HepG2 (cell line): ENCODE data around the gene SCFD1. TPM values are rescaled to one million over a fixed set of nuclear protein-coding genes. Genes with fewer than 3 reads are reported as not detected.

Experiments used
- ATAC-seq: fragments of 200-7000 bp; cut with Tn5 transposase; 3 replicates; pipeline ENCODE4 v1.9.1; 2020; ENCODE audit warnings: mild to moderate bottlenecking, moderate library complexity
- BruUV-seq: library from RNA; stranded (reverse); fragments of 400-500 nt; replicated peaks from 2 replicates; lab custom pipeline; 2021; lab: Mats Ljungman, UMichigan
- CTCF ChIA-PET: fragments of 300-600 bp; formaldehyde crosslinking; extraction: SDS; loops from one replicate; lab custom pipeline; 2021; ENCODE audit warnings: low total read pairs, inconsistent platforms, low intra/inter-chr PET ratio; lab: Yijun Ruan, JAX
- POLR2A ChIA-PET: fragments of 350-600 bp; sonication (Branson Sonifier 250); formaldehyde crosslinking; loops from one replicate; lab custom pipeline; 2020; ENCODE audit warnings: antibody characterized with exemption, inconsistent platforms; lab: Yijun Ruan, JAX
- DNase-seq: peaks from one replicate; pipeline ENCODE4 v3.0.0-alpha.2; 2015; ENCODE audit warnings: low spot score
- FAIRE-seq: peaks from 3 replicates; lab custom pipeline; 2011; peaks lifted over from hg19 to GRCh38; lab: Jason Lieb, UNC
- H2AFZ ChIP-seq: one replicate; pipeline ENCODE4 v1.6.1; 2011; ENCODE audit warnings: low read length, inconsistent platforms
- H3K27ac ChIP-seq: fragments of 300-600 bp; 3 replicates; pipeline ENCODE4 v1.8.0; 2011; ENCODE audit warnings: mixed run types, mild to moderate bottlenecking, mixed read lengths, low read length, inconsistent platforms; ENCODE audit not compliant: insufficient read depth; ENCODE audit errors: extremely low read length
- H3K27me3 ChIP-seq, 2 experiments: fragments of 200-600 bp in 1 of 2; 2 replicates in 1 of 2; 3 replicates in 1 of 2; pipeline versions ENCODE4 v1.6.0 to v1.8.0; 2011; ENCODE audit warnings: low read length in 2 of 2, mild to moderate bottlenecking in 2 of 2, moderate library complexity in 2 of 2, inconsistent platforms in 1 of 2; ENCODE audit not compliant: insufficient read depth in 2 of 2, control insufficient read depth in 1 of 2
- H3K36me3 ChIP-seq, 2 experiments: fragments of 200-600 bp in 1 of 2; replicated peaks in 1 of 2; 2 replicates in 1 of 2; 3 replicates in 1 of 2; pipeline versions ENCODE4 v1.5.1 to v1.8.0; 2011; ENCODE audit warnings: low read length in 2 of 2, inconsistent platforms in 1 of 2; ENCODE audit not compliant: insufficient read depth in 2 of 2, control insufficient read depth in 1 of 2
- H3K4me1 ChIP-seq: 2 replicates; pipeline ENCODE4 v1.5.1; 2012; ENCODE audit warnings: low read length, inconsistent platforms; ENCODE audit not compliant: insufficient read depth
- H3K4me2 ChIP-seq: 2 replicates; pipeline ENCODE4 v1.6.0; 2011; ENCODE audit warnings: low read depth, low read length, inconsistent platforms
- H3K4me3 ChIP-seq, 3 experiments: fragments of 200-600 bp in 1 of 3; sonication (generic), shearing (Covaris generic) in 1 of 3; replicated peaks in 1 of 3; 2 replicates each; pipeline ENCODE4 v1.5.1; 2011 to 2016; ENCODE audit warnings: low read length in 3 of 3, inconsistent platforms in 2 of 3, low read depth in 2 of 3, mild to moderate bottlenecking in 2 of 3, control low read depth in 1 of 3, mixed read lengths in 1 of 3; ENCODE audit not compliant: insufficient read depth in 1 of 3
- H3K79me2 ChIP-seq: one replicate; pipeline ENCODE4 v1.6.1; 2011; ENCODE audit warnings: low read length, inconsistent platforms; ENCODE audit not compliant: insufficient read depth
- H3K9ac ChIP-seq: 2 replicates; pipeline ENCODE4 v1.6.0; 2011; ENCODE audit warnings: mild to moderate bottlenecking, low read depth, low read length, inconsistent platforms; ENCODE audit not compliant: insufficient read depth
- H3K9me3 ChIP-seq: 2 replicates; pipeline ENCODE4 v1.5.1; 2012; ENCODE audit warnings: mild to moderate bottlenecking, low read length
- H4K20me1 ChIP-seq: 2 replicates; pipeline ENCODE4 v1.6.0; 2011; ENCODE audit warnings: inconsistent platforms, mild to moderate bottlenecking, low read length, moderate library complexity; ENCODE audit not compliant: insufficient read depth
- NCOA2 ChIP-seq: sonication (generic); formaldehyde crosslinking; IDR thresholded peaks from 2 replicates; pipeline ENCODE4 v1.8.0; 2022; ENCODE audit warnings: inconsistent platforms
- RBM22 ChIP-seq: fragments of 200-400 bp; formaldehyde crosslinking; optimal IDR thresholded peaks from 2 replicates; pipeline ENCODE3; 2017; ENCODE audit warnings: mild to moderate bottlenecking, low read length, moderate library complexity
- ZNF841 ChIP-seq: sonication (generic); formaldehyde crosslinking; IDR thresholded peaks from 2 replicates; pipeline ENCODE4 v1.8.1; 2023; ENCODE audit warnings: missing genetic modification reagents, borderline replicate concordance
- WGBS: methylation state at CpG from one replicate; pipeline ENCODE4 v1.1.6; 2017; ENCODE audit warnings: low lambda C conversion rate; 5-methylcytosine and 5-hydroxymethylcytosine counted together
- in situ Hi-C: cut with HindIII; loops from 2 replicates; pipeline ENCODE4 v1.10.0; 2017; ENCODE audit warnings: low pct_unique_long_range_greater_than_20kb; ENCODE audit not compliant: extremely low pct_ligation_motif_present
- intact Hi-C: fragments of 100-400 bp; cut with micrococcal nuclease; formaldehyde crosslinking; loops from one replicate; pipeline ENCODE4 v1.10.0; 2022; ENCODE audit not compliant: unreplicated experiment
- polyA plus RNA-seq, 8 experiments: library from polyadenylated mRNA; depleted of rRNA in 3 of 8; stranded (reverse) in 7 of 8; unstranded in 1 of 8; fragments of >200 nt; fragmentation: Illumina TruSeq in 4 of 8; extraction: Trizol in 4 of 8; gene quantifications; 2 replicates each; pipeline versions ENCODE4 v1.2.1 to v1.2.3, GENCODE V29; 2011 to 2016; ENCODE audit warnings: low read depth in 4 of 8, missing spikeins in 1 of 8, mixed read lengths in 1 of 8; ENCODE audit not compliant: insufficient read depth in 1 of 8
- total RNA-seq, 5 experiments: library from RNA; depleted of rRNA; stranded (reverse); fragments of >200 nt; fragmentation: Illumina TruSeq; extraction: Trizol; gene quantifications; 2 replicates each; pipeline ENCODE4 v1.2.3, GENCODE V29; 2016; ENCODE audit warnings: low read depth in 1 of 5
- TF ChIP-seq, protein P1 (sequence below): conservative IDR thresholded peaks from 2 replicates; pipeline ENCODE4 v1.6.1; 2018; ENCODE audit warnings: missing genetic modification reagents

The SCFD1 gene
- total and polyA plus RNA-seq, 2 of the 13 experiments (the other 11 are each of a cell fraction or from before 2014, with no cell fraction given) = 235 to 256 TPM

DNA sequence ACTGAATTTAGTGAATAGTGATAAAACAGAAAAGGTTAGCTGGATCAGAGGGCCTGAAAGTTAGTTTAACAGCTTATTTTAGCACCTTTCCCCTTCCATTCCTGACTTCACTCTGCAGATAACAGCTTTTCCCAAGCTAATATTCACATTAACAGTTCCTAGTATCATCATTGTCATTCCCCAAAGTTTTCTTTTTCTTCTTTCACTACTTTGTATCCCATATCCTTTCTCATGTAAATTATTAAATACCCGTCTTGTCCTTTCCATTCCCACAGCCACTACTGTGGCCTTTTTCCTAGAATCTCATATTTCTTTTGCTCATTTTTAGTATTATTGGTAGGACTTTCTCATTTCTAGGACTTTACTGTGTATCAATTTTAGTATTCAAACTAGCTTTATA is 70.5 kb downstream of the SCFD1 start:
- no peak overlapping the region for H2AFZ ChIP-seq
- no peaks in the 10 kb centered on the region for H3K27me3 ChIP-seq
- no peaks in the 10 kb centered on the region for H3K9me3 ChIP-seq
- no peak overlapping the region for H3K4me3 ChIP-seq
- no peak for DNase-seq
- peaks cover 21% of the 10 kb centered on the region for H3K4me1 ChIP-seq
- H3K36me3 ChIP-seq = peaks cover 19 to 32% of the 10 kb centered on the region in 2 experiments
- H3K79me2 ChIP-seq = peaks cover 18% of the 10 kb centered on the region
- CTCF ChIA-PET = no interaction called here
- no peak overlapping the region for H3K27ac ChIP-seq
- in situ Hi-C loops = no loop called here
- 93% methylated on average over 1 of the region's 1 CpG for WGBS
- H4K20me1 ChIP-seq = no peaks in the 10 kb centered on the region
- POLR2A ChIA-PET = no interaction called here
- no peak overlapping the region for H3K9ac ChIP-seq
- H3K4me2 ChIP-seq = no peak overlapping the region
- no TSS peak for BruUV-seq
- intact Hi-C loops = loop anchor here (5.0 kb wide), 2 partner anchors 35 to 70 kb away; partner anchors contain the start of gene SCFD1
- TF ChIP-seq, protein P1, sequence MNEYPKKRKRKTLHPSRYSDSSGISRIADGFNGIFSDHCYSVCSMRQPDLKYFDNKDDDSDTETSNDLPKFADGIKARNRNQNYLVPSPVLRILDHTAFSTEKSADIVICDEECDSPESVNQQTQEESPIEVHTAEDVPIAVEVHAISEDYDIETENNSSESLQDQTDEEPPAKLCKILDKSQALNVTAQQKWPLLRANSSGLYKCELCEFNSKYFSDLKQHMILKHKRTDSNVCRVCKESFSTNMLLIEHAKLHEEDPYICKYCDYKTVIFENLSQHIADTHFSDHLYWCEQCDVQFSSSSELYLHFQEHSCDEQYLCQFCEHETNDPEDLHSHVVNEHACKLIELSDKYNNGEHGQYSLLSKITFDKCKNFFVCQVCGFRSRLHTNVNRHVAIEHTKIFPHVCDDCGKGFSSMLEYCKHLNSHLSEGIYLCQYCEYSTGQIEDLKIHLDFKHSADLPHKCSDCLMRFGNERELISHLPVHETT (CRISPR knock-in tag) = no peak
- 0 out of 2 replicates have a peak, but pooled peaks have one; percentile 20 for TF ChIP-seq ZNF841 (CRISPR knock-in tag)
- ATAC-seq = no peak
- FAIRE-seq = no peak

DNA sequence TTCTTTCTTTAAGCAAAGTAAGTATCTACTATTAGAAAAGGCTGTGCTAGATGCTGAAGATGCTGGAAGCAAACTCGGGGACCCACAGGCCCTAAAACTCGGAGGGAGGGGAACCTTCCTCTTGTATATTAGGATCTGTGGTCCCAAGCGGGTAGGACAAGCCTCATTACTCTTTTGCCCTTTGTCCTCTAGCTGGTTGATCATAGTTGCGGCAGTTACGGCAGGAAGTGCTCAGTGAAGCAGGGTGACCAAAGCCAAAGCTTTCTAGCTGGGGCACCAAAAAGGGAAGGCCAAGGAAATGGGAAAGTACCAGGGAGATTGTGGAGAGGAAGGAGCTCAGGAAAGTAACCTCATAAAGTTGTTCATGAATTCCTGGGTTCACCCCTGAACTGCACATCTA is 76.3 kb downstream of the SCFD1 start:
- in situ Hi-C loops = no loop called here
- no peaks in the 10 kb centered on the region for H3K4me1 ChIP-seq
- TF ChIP-seq RBM22 = peak; percentile 62
- no peak for TF ChIP-seq NCOA2 (CRISPR knock-in tag)
- TF ChIP-seq, all 625 proteins: peak for 1
- 95% methylated on average over 5 of the region's 5 CpGs for WGBS
- Histone ChIP-seq H3K36me3 (peaks cover 30 to 77% of the 10 kb centered on the region in 2 experiments), H3K4me3 (no peak overlapping the region), H3K79me2 (no peaks in the 10 kb centered on the region), H4K20me1 (no peaks in the 10 kb centered on the region), H3K9me3 (no peaks in the 10 kb centered on the region), H3K4me2 (no peak overlapping the region), H3K27me3 (no peaks in the 10 kb centered on the region), H3K27ac (no peak overlapping the region), H2AFZ (no peak overlapping the region), H3K9ac (no peak overlapping the region)
- no TSS peak for BruUV-seq
- POLR2A ChIA-PET = interaction anchor here (1.0 kb wide), 1 partner anchor 76 kb away, joined by 4 read pairs; no protein-coding TSS in a partner anchor
- FAIRE-seq = no peak
- DNase-seq = no peak
- CTCF ChIA-PET = no interaction called here
- ATAC-seq = peak; percentile 32
- intact Hi-C loops = no loop called here
